Mesothelial cell of epicardium (in vitro differentiated cells): ENCODE data around the gene SAMD11. TPM values are rescaled to one million over a fixed set of nuclear protein-coding genes. Genes with fewer than 3 reads are reported as not detected.

ENCODE experiments used
- DNase-seq, 2 experiments: peaks; one replicate each; pipeline ENCODE4 v3.0.0; 2021; ENCODE audit warnings: low spot score in 2 of 2; ENCODE audit not compliant: unreplicated experiment in 2 of 2
- H3K27ac Mint-ChIP-seq: 2 replicates; pipeline ENCODE4 v1.8.0; 2021; ENCODE audit warnings: mixed read lengths
- H3K27me3 Mint-ChIP-seq: 2 replicates; pipeline ENCODE4 v1.8.0; 2021; ENCODE audit warnings: low read depth, mixed read lengths
- H3K36me3 Mint-ChIP-seq: 2 replicates; pipeline ENCODE4 v1.8.0; 2021; ENCODE audit warnings: mixed read lengths
- H3K4me1 Mint-ChIP-seq: 2 replicates; pipeline ENCODE4 v1.8.0; 2021; ENCODE audit warnings: mixed read lengths
- H3K4me3 Mint-ChIP-seq: 2 replicates; pipeline ENCODE4 v1.8.0; 2021; ENCODE audit warnings: mild to moderate bottlenecking, moderate library complexity, mixed read lengths
- H3K9me3 Mint-ChIP-seq: 2 replicates; pipeline ENCODE4 v1.8.0; 2021; ENCODE audit warnings: mixed read lengths
- CTCF ChIP-seq: fragments of 200-600 bp; sonication (generic); IDR thresholded peaks from one replicate; pipeline ENCODE4 v1.5.0; 2021; ENCODE audit warnings: antibody characterized with exemption; ENCODE audit not compliant: unreplicated experiment
- total RNA-seq: library from RNA; stranded (reverse); gene quantifications from 3 replicates; pipeline ENCODE4 v1.2.1, GENCODE V29; 2021

SAMD11 gene
- total RNA-seq, 1 donor from 2014 or later: 313 TPM

- no peak for TF ChIP-seq CTCF
- no peak for DNase-seq
- Mint-ChIP-seq H3K27me3 (peaks cover 31% of the 10 kb centered on the region), H3K27ac (no peak overlapping the region), H3K4me3 (no peak overlapping the region), H3K36me3 (peaks cover 4% of the 10 kb centered on the region), H3K4me1 (peaks cover 14% of the 10 kb centered on the region), H3K9me3 (peaks cover 19% of the 10 kb centered on the region)
Measured at GRCh38 chr1:993379-993995, 69.8 kb downstream of the SAMD11 start.

Other genes starting within 250 kb of the SAMD11 start
- gene OR4F16, start 237.3 kb upstream of the SAMD11 start, total RNA-seq: not detected in 3 replicates
- 69.3 to 73.1 TPM (median 69.8 TPM) in 3 replicates for gene NOC2L, start 35.3 kb downstream of the SAMD11 start, total RNA-seq
- gene KLHL17, start 36.7 kb downstream of the SAMD11 start, total RNA-seq: 44.7 to 49.8 TPM (median 47.0 TPM) in 3 replicates
- gene PLEKHN1, start 42.6 kb downstream of the SAMD11 start, total RNA-seq: 33.6 to 36.0 TPM (median 34.4 TPM) in 3 replicates
- 1.6 to 2.8 TPM (median 2.7 TPM) in 3 replicates for gene PERM1, start 58.2 kb downstream of the SAMD11 start, total RNA-seq
- gene HES4, start 76.2 kb downstream of the SAMD11 start, total RNA-seq: 87.7 to 92.1 TPM (median 92.0 TPM) in 3 replicates
- 112 to 139 TPM (median 123 TPM) in 3 replicates for gene ISG15, start 89.6 kb downstream of the SAMD11 start, total RNA-seq
- 502 to 532 TPM (median 514 TPM) in 3 replicates for gene AGRN, start 96.2 kb downstream of the SAMD11 start, total RNA-seq
- gene RNF223, start 150.4 kb downstream of the SAMD11 start, total RNA-seq: 0.27 to 0.57 TPM (median 0.40 TPM) in 3 replicates
- gene C1orf159, start 192.2 kb downstream of the SAMD11 start, total RNA-seq: 28.4 to 32.8 TPM (median 31.8 TPM) in 3 replicates
- gene TTLL10, start 250.0 kb downstream of the SAMD11 start, total RNA-seq: 0.32 to 0.47 TPM in 2 of 3 replicates, not detected in the other